Measurements from ENCODE around the gene GALNT13.

The GALNT13 gene

DNA sequence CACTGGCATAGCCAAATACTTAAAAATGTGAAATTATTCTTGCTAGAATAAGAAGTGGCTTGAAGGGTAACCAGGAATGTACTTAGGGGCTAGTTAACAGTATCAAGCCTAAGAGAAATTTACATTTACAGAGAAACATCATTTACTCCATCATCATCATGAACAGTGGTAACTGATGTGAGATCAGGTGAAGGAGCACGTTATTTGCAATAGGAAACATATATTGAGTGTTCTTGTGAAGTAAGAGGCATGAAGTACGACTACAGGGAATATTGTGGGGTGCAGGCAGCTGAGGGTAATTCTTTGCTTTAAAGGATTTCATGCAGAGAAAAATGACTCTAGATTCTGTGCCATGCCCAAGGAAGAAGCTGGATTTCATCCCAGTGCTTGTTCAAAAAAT is 220.8 kb downstream of the GALNT13 start:
- Histone ChIP-seq H4K20me1 (ENCODE audit: insufficient read depth, low read length, poor library complexity, severe bottlenecking) (no peaks in the 10 kb centered on the region), H3K9ac (ENCODE audit: low read depth, low read length, poor library complexity, severe bottlenecking) (no peak overlapping the region), H3F3A (ENCODE audit: low read depth) (no peaks in the 10 kb centered on the region), H3K36me3 (ENCODE audit: insufficient read depth, low read length) (no peaks in the 10 kb centered on the region), H3K9me2 (replicated peaks; ENCODE audit: low read depth, low read length) (no peaks in the 10 kb centered on the region), H3K9me3 (ENCODE audit: insufficient read depth, low read depth, low read length) (no peaks in the 10 kb centered on the region), H2AFZ (ENCODE audit: low read length) (no peak overlapping the region), H3K79me2 (ENCODE audit: insufficient read depth, low read length) (no peaks in the 10 kb centered on the region), H3K4me2 (ENCODE audit: low read depth, low read length, poor library complexity, severe bottlenecking) (no peak overlapping the region), H3K27me3 (ENCODE audit: insufficient read depth, low read length, poor library complexity, severe bottlenecking) (no peaks in the 10 kb centered on the region), H3K4me1 (ENCODE audit: insufficient read depth, low read length, poor library complexity, severe bottlenecking) (no peaks in the 10 kb centered on the region), H3K4me3 (ENCODE audit: low read length, poor library complexity, severe bottlenecking) (no peak overlapping the region)
- TF ChIP-seq, protein P1, sequence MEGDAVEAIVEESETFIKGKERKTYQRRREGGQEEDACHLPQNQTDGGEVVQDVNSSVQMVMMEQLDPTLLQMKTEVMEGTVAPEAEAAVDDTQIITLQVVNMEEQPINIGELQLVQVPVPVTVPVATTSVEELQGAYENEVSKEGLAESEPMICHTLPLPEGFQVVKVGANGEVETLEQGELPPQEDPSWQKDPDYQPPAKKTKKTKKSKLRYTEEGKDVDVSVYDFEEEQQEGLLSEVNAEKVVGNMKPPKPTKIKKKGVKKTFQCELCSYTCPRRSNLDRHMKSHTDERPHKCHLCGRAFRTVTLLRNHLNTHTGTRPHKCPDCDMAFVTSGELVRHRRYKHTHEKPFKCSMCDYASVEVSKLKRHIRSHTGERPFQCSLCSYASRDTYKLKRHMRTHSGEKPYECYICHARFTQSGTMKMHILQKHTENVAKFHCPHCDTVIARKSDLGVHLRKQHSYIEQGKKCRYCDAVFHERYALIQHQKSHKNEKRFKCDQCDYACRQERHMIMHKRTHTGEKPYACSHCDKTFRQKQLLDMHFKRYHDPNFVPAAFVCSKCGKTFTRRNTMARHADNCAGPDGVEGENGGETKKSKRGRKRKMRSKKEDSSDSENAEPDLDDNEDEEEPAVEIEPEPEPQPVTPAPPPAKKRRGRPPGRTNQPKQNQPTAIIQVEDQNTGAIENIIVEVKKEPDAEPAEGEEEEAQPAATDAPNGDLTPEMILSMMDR (conservative IDR thresholded peaks at IDR 0.05; ENCODE audit: low read length), result no peak
- no peak for TF ChIP-seq EZH2phosphoT487 (IDR thresholded peaks at IDR 0.05; ENCODE audit: borderline replicate concordance)

DNA sequence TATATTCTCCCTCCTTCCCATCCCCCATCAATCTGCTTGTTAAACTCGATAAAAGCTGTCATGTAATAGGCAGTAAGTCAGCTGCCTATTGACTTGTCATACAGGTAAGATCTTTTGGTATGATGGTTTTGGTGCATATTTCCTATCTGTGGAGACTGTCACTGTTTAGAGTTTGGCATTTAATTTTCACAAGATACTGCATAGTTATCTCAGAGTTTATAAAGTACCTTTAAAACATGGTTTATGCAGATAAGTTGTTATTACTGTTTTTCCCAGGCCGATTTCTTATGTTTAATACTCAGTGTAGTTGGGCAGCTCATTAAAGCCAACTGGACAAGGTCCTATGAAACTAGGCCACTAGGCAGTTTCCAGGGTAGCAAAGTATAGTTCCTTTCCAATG is 222.1 kb downstream of the GALNT13 start:
- Histone ChIP-seq H3K4me3 (ENCODE audit: low read length, poor library complexity, severe bottlenecking) (no peak overlapping the region), H3K27me3 (ENCODE audit: insufficient read depth, low read length, poor library complexity, severe bottlenecking) (no peaks in the 10 kb centered on the region), H3F3A (ENCODE audit: low read depth) (no peaks in the 10 kb centered on the region), H2AFZ (ENCODE audit: low read length) (no peak overlapping the region), H4K20me1 (ENCODE audit: insufficient read depth, low read length, poor library complexity, severe bottlenecking) (no peaks in the 10 kb centered on the region), H3K36me3 (ENCODE audit: insufficient read depth, low read length) (no peaks in the 10 kb centered on the region), H3K4me1 (ENCODE audit: insufficient read depth, low read length, poor library complexity, severe bottlenecking) (no peaks in the 10 kb centered on the region), H3K9ac (ENCODE audit: low read depth, low read length, poor library complexity, severe bottlenecking) (no peak overlapping the region), H3K4me2 (ENCODE audit: low read depth, low read length, poor library complexity, severe bottlenecking) (no peak overlapping the region), H3K9me3 (ENCODE audit: insufficient read depth, low read depth, low read length) (no peaks in the 10 kb centered on the region), H3K79me2 (ENCODE audit: insufficient read depth, low read length) (no peaks in the 10 kb centered on the region), H3K9me2 (replicated peaks; ENCODE audit: low read depth, low read length) (no peaks in the 10 kb centered on the region)
- no peak for TF ChIP-seq EZH2phosphoT487 (IDR thresholded peaks at IDR 0.05; ENCODE audit: borderline replicate concordance)
- TF ChIP-seq, protein P1 (conservative IDR thresholded peaks at IDR 0.05; ENCODE audit: low read length), result no peak

DNA sequence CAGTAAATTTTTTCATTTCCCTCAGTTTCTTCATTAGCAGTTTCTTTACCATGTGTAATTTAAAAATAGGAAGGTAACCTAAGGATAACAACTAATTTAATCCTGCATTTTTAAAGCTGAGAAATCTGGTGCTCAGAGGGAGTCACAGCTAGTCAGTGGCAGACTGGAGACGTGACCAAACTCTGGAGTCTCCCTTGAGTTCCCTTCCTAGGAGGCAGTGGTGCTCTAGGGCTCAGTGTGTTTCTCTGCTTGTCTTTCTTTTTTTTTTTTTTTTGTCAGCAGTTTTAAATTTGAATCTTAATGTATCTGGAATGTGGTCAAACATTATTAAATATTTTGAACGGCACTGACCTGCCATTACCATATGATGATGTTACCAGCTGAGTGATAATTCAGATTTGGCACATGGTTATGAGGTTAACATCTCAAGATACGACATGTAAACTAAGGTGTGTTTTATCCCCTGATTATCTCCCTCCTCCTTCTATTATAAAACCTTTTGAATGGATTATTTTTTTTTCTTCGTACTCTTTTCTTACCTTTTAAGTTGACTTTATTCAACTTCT is 226.2 kb downstream of the GALNT13 start:
- no peak overlapping the region for H3K9ac ChIP-seq (ENCODE audit: low read depth, low read length, poor library complexity, severe bottlenecking)
- H3F3A ChIP-seq (ENCODE audit: low read depth), result no peaks in the 10 kb centered on the region
- H3K79me2 ChIP-seq (ENCODE audit: insufficient read depth, low read length), result no peaks in the 10 kb centered on the region
- no peaks in the 10 kb centered on the region for H4K20me1 ChIP-seq (ENCODE audit: insufficient read depth, low read length, poor library complexity, severe bottlenecking)
- H3K4me3 ChIP-seq (ENCODE audit: low read length, poor library complexity, severe bottlenecking), result no peak overlapping the region
- H3K27me3 ChIP-seq (ENCODE audit: insufficient read depth, low read length, poor library complexity, severe bottlenecking), result no peaks in the 10 kb centered on the region
- no peak overlapping the region for H3K4me2 ChIP-seq (ENCODE audit: low read depth, low read length, poor library complexity, severe bottlenecking)
- no peaks in the 10 kb centered on the region for H3K9me3 ChIP-seq (ENCODE audit: insufficient read depth, low read depth, low read length)
- H2AFZ ChIP-seq (ENCODE audit: low read length), result no peak overlapping the region
- no peaks in the 10 kb centered on the region for H3K36me3 ChIP-seq (ENCODE audit: insufficient read depth, low read length)
- TF ChIP-seq EZH2phosphoT487 (IDR thresholded peaks at IDR 0.05; ENCODE audit: borderline replicate concordance), result no peak
- TF ChIP-seq, protein P1 (conservative IDR thresholded peaks at IDR 0.05; ENCODE audit: low read length), result no peak
- H3K9me2 ChIP-seq (replicated peaks; ENCODE audit: low read depth, low read length), result no peaks in the 10 kb centered on the region
- no peaks in the 10 kb centered on the region for H3K4me1 ChIP-seq (ENCODE audit: insufficient read depth, low read length, poor library complexity, severe bottlenecking)
